Stimulated activated CD4-positive, alpha-beta T cell treated with anti-CD3 and anti-CD28 coated beads, TNF-alpha, amount 100 ng/mL, for 24 hours (primary cell): ENCODE data around the gene RNF223.
"Not testable (repeated sequence)": the region's sequence is repeated elsewhere in the genome, so short reads cannot be mapped to it uniquely, and the experiment has no call there.

Source experiments
- DNase-seq, 3 experiments: peaks; one replicate each; pipeline ENCODE4 v3.0.0-alpha.2; 2020; ENCODE audit warnings: low read depth in 3 of 3

Gene RNF223

GRCh38 chr1:1109743-1110142 is 35.6 kb upstream of the RNF223 start:
- DNase-seq: no peak

GRCh38 chr1:1106510-1107221 is 32.6 kb upstream of the RNF223 start:
- DNase-seq: no peak

- not testable (repeated sequence) for DNase-seq
Observed at GRCh38 chr1:1104152-1104551, 30.0 kb upstream of the RNF223 start.

GRCh38 chr1:1101503-1101902 is 27.4 kb upstream of the RNF223 start:
- no peak for DNase-seq

- DNase-seq: no peak
Observed at GRCh38 chr1:1100296-1100695, 26.2 kb upstream of the RNF223 start.

GRCh38 chr1:1099506-1100183 is 25.5 kb upstream of the RNF223 start:
- DNase-seq: no peak

GRCh38 chr1:1098681-1099421 is 24.7 kb upstream of the RNF223 start:
- DNase-seq: no peak

GRCh38 chr1:1096136-1096535 is 22.0 kb upstream of the RNF223 start:
- DNase-seq: not testable (repeated sequence)

- DNase-seq: no peak
Observed at GRCh38 chr1:1094981-1095380, 20.9 kb upstream of the RNF223 start.

- DNase-seq: no peak
Observed at GRCh38 chr1:1093610-1093943, 19.5 kb upstream of the RNF223 start.

GRCh38 chr1:1092894-1093609 is 18.9 kb upstream of the RNF223 start:
- DNase-seq: no peak

GRCh38 chr1:1092149-1092855 is 18.2 kb upstream of the RNF223 start:
- DNase-seq: no peak

- no peak for DNase-seq
Observed at GRCh38 chr1:1091344-1092148, 17.4 kb upstream of the RNF223 start.

GRCh38 chr1:1090424-1091343 is 16.6 kb upstream of the RNF223 start:
- no peak for DNase-seq

- DNase-seq: no peak
Observed at GRCh38 chr1:1089731-1090423, 15.8 kb upstream of the RNF223 start.

- DNase-seq: no peak
Observed at GRCh38 chr1:1088801-1089680, 14.9 kb upstream of the RNF223 start.

- DNase-seq: no peak
Observed at GRCh38 chr1:1088029-1088800, 14.1 kb upstream of the RNF223 start.
